Measurements from ENCODE around the gene ZNF444. TPM values are rescaled to one million over a fixed set of nuclear protein-coding genes. Genes with fewer than 3 reads are reported as not detected.

The ZNF444 gene
- total and polyA plus RNA-seq, 2 donors (not counting 3 experiments of a cell fraction or from before 2014, with no cell fraction given): 37.2 to 41.7 TPM

- CTCF ChIA-PET: interaction anchor here (1.6 kb wide), 1 partner anchor 207 kb away, joined by 5 read pairs; no protein-coding TSS in a partner anchor
- no peak for FAIRE-seq
These were observed 15.1 kb upstream of the ZNF444 start for GRCh38 chr19:56125806-56126590.

GRCh38 chr19:56126983-56127780 is 13.9 kb upstream of the ZNF444 start:
- H2AFZ ChIP-seq (ENCODE audit: low read depth, low read length): no peak overlapping the region
- H3K9ac ChIP-seq (replicated peaks; ENCODE audit: extremely low read depth, insufficient read depth, low read length): no peak overlapping the region
- no peak for FAIRE-seq
- dilution Hi-C loops (cut with MboI; ENCODE audit: extremely low pct_ligation_motif_present, low sequenced_read_pairs) (no loop called here), intact Hi-C loops (cut with micrococcal nuclease) (loop anchor here (10.0 kb wide), 1 partner anchor 472 kb away; the partner anchor contains the start of gene U2AF2)
- BruUV-seq (replicated peaks): no TSS peak
- no peaks in the 10 kb centered on the region for H3K36me3 ChIP-seq (ENCODE audit: control insufficient read depth in 2 of 2, extremely low read depth in 1 of 2, insufficient read depth in 2 of 2, low read length in 2 of 2)
- POLR2A ChIA-PET: no interaction called here
- H4K20me1 ChIP-seq (replicated peaks; ENCODE audit: control insufficient read depth, extremely low read depth, insufficient read depth, low read length): no peaks in the 10 kb centered on the region
- no peak overlapping the region for H3K27ac ChIP-seq (ENCODE audit: insufficient read depth, low read depth, low read length)
- no peaks in the 10 kb centered on the region for H3K79me2 ChIP-seq (ENCODE audit: control insufficient read depth, insufficient read depth, low read length)
- no peak overlapping the region for H3K4me2 ChIP-seq (ENCODE audit: insufficient read depth, low read length)
- H3K9me1 ChIP-seq (replicated peaks; ENCODE audit: control insufficient read depth, extremely low read depth, insufficient read depth, low read length): no peaks in the 10 kb centered on the region
- no peaks in the 10 kb centered on the region for H3K4me1 ChIP-seq (ENCODE audit: control insufficient read depth, extremely low read depth, insufficient read depth, low read length)
- H3K9me3 ChIP-seq (replicated peaks; ENCODE audit: control insufficient read depth, insufficient read depth, low read length): no peaks in the 10 kb centered on the region
- no peaks in the 10 kb centered on the region for H3K27me3 ChIP-seq (ENCODE audit: control insufficient read depth in 2 of 2, insufficient read depth in 2 of 2, low read length in 2 of 2)
- no peak for TF ChIP-seq FOS (IDR thresholded peaks at IDR 0.05; ENCODE audit: borderline replicate concordance, insufficient read depth, low read length)
- no peak for TF ChIP-seq CTCF (IDR thresholded peaks at IDR 0.05; ENCODE audit: extremely low read depth in 1 of 2, insufficient read depth in 1 of 2, low read depth in 1 of 2, low read length in 2 of 2)
- TF ChIP-seq POLR2A (IDR thresholded peaks at IDR 0.05; ENCODE audit: low read depth, low read length): no peak
- TF ChIP-seq POLR2AphosphoS5 (IDR thresholded peaks at IDR 0.05; ENCODE audit: insufficient read depth, low read depth, low read length): no peak
- no peak for TF ChIP-seq EZH2 (IDR thresholded peaks at IDR 0.05; ENCODE audit: borderline replicate concordance, low read depth, low read length, severe bottlenecking)
- no peak for TF ChIP-seq GATA2 (IDR thresholded peaks at IDR 0.05; ENCODE audit: insufficient read depth, insufficient read length, low read depth, low read length)
- no peak for TF ChIP-seq MYC (IDR thresholded peaks at IDR 0.05; ENCODE audit: low read depth, low read length)
- CTCF ChIA-PET: no interaction called here
- no peak for DNase-seq (ENCODE audit: low read depth, low spot score)
- no peak overlapping the region for H3K4me3 ChIP-seq (replicated peaks in 1 of 3; ENCODE audit: insufficient read depth in 1 of 3, low read depth in 1 of 3, low read length in 3 of 3)

More at GRCh38 chr19:56125806-56126590, 15.1 kb upstream of the ZNF444 start:
- H4K20me1 ChIP-seq (replicated peaks; ENCODE audit: control insufficient read depth, extremely low read depth, insufficient read depth, low read length): no peaks in the 10 kb centered on the region
- POLR2A ChIA-PET: no interaction called here
- intact Hi-C loops (cut with micrococcal nuclease): loop anchor here (10.0 kb wide), 1 partner anchor 471 kb away; the partner anchor contains the start of gene U2AF2
- BruUV-seq (replicated peaks): no TSS peak
- dilution Hi-C loops (cut with MboI; ENCODE audit: extremely low pct_ligation_motif_present, low sequenced_read_pairs): no loop called here
- H3K9me3 ChIP-seq (replicated peaks; ENCODE audit: control insufficient read depth, insufficient read depth, low read length): no peaks in the 10 kb centered on the region
- no peak overlapping the region for H3K9ac ChIP-seq (replicated peaks; ENCODE audit: extremely low read depth, insufficient read depth, low read length)
- H3K4me2 ChIP-seq (ENCODE audit: insufficient read depth, low read length): no peak overlapping the region
- no peaks in the 10 kb centered on the region for H3K79me2 ChIP-seq (ENCODE audit: control insufficient read depth, insufficient read depth, low read length)
- peaks cover 5% of the 10 kb centered on the region for H3K4me1 ChIP-seq (ENCODE audit: control insufficient read depth, extremely low read depth, insufficient read depth, low read length)
- no peak for DNase-seq (ENCODE audit: low read depth, low spot score)
- no peak overlapping the region for H3K4me3 ChIP-seq (replicated peaks in 1 of 3; ENCODE audit: insufficient read depth in 1 of 3, low read depth in 1 of 3, low read length in 3 of 3)
- no peak for TF ChIP-seq MAX (IDR thresholded peaks at IDR 0.05; ENCODE audit: insufficient read depth, insufficient read length)
- H3K36me3 ChIP-seq (ENCODE audit: control insufficient read depth in 2 of 2, extremely low read depth in 1 of 2, insufficient read depth in 2 of 2, low read length in 2 of 2): no peaks in the 10 kb centered on the region
- H3K9me1 ChIP-seq (replicated peaks; ENCODE audit: control insufficient read depth, extremely low read depth, insufficient read depth, low read length): no peaks in the 10 kb centered on the region
- H2AFZ ChIP-seq (ENCODE audit: low read depth, low read length): no peak overlapping the region
- no peaks in the 10 kb centered on the region for H3K27me3 ChIP-seq (ENCODE audit: control insufficient read depth in 2 of 2, insufficient read depth in 2 of 2, low read length in 2 of 2)
- no peak overlapping the region for H3K27ac ChIP-seq (ENCODE audit: insufficient read depth, low read depth, low read length)

Data from endothelial cell of umbilical vein (primary cell).